Heart right ventricle (tissue), 16 donors: ENCODE results near the gene FNDC11. TPM values are rescaled to one million over a fixed set of nuclear protein-coding genes. Genes with fewer than 3 reads are reported as not detected.

ENCODE experiments used
- ATAC-seq, 8 donors: fragments of 200-7000 bp; cut with Tn5 transposase; one replicate each; pipeline ENCODE4 v1.9.1; 2020; ENCODE audit warnings: mild to moderate bottlenecking in 8 of 8, moderate library complexity in 8 of 8, moderate number of reproducible peaks in 1 of 8
- DNase-seq, 2 donors: peaks; one replicate each; pipeline ENCODE4 v3.0.0-alpha.2; 2020
- H3K27ac ChIP-seq, 10 donors: fragments of 200-600 bp; sonication (generic) in 2 of 10; one replicate each; pipeline versions ENCODE4 v1.5.0 to v1.8.0; 2020 to 2022; ENCODE audit warnings: mild to moderate bottlenecking in 3 of 10
- H3K27me3 ChIP-seq, 7 donors: fragments of 200-600 bp; one replicate each; pipeline ENCODE4 v1.8.0; 2021 to 2022; ENCODE audit warnings: mild to moderate bottlenecking in 2 of 7
- H3K36me3 ChIP-seq, 9 donors: fragments of 200-600 bp; sonication (generic) in 1 of 9; one replicate each; pipeline versions ENCODE4 v1.5.0 to v1.8.0; 2020 to 2022; ENCODE audit warnings: mild to moderate bottlenecking in 2 of 9
- H3K4me1 ChIP-seq, 9 donors: fragments of 200-600 bp; sonication (generic) in 1 of 9; one replicate each; pipeline versions ENCODE4 v1.5.0 to v1.8.0; 2020 to 2022; ENCODE audit warnings: mild to moderate bottlenecking in 4 of 9
- H3K4me3 ChIP-seq, 10 donors: fragments of 200-600 bp; sonication (generic) in 2 of 10; one replicate each; pipeline versions ENCODE4 v1.5.0 to v1.8.0; 2020 to 2022; ENCODE audit warnings: mild to moderate bottlenecking in 7 of 10, moderate library complexity in 2 of 10
- H3K9me3 ChIP-seq, 11 donors: fragments of 200-600 bp in 10 of 11; sonication (generic) in 2 of 11; one replicate each; pipeline versions ENCODE4 v1.5.0 to v1.8.0; 2013 to 2022; ENCODE audit warnings: mild to moderate bottlenecking in 2 of 11, control low read depth in 1 of 11, moderate library complexity in 1 of 11
- CTCF ChIP-seq, 9 donors: fragments of 200-600 bp; sonication (generic) in 2 of 9; IDR thresholded peaks; one replicate each; pipeline versions ENCODE4 v1.5.0 to v1.8.0; 2021 to 2022; ENCODE audit warnings: antibody characterized with exemption in 9 of 9, mild to moderate bottlenecking in 5 of 9, moderate library complexity in 1 of 9
- WGBS, 2 donors: extraction: QIAGEN DNeasy Blood & Tissue Kit; methylation state at CpG; one replicate each; pipeline ENCODE4 v1.1.7; 2013; ENCODE audit warnings: inconsistent platforms in 1 of 2; 5-methylcytosine and 5-hydroxymethylcytosine counted together
- intact Hi-C, 10 donors: fragments of 100-400 bp; cut with DNase I; formaldehyde crosslinking; loops; one replicate each; pipeline versions ENCODE4 v1.11.1 to v1.14.2; 2022
- polyA plus RNA-seq, 2 donors: library from polyadenylated mRNA; stranded (reverse); fragments of 200-250 nt; gene quantifications; one replicate each; pipeline ENCODE4 v1.2.3, GENCODE V29; 2013
- total RNA-seq, 10 donors: library from RNA; stranded (reverse); fragmentation: NEBNext Ultra II Directional in 3 of 10; extraction: Animal tissue kit (Norgen Biotek cat#: 25700) in 3 of 10; gene quantifications; one replicate each; pipeline versions ENCODE4 v1.2.1 to v1.2.4, GENCODE V29; 2021 to 2023
- donor health status: Arrhythmogenic right ventricular cardiomyopathy.
- donor health status: ischemic (EF 13 %, LVEDD 7.1; RV severe dilation, severe dysfunction).
- donor health status: healthy with polysubstance abuse.
- donor health status: DM: no; HTN: yes; CAD: no.
- donor health status: DM: no; HTN: no; CAD: no.
- donor health status: ischemic (EF 25% LVEDD 6.9; RV normal size, moderate dysfunction).
- donor health status: ischemic (EF 25% LVEDD 5.7; RV mildly dilated, moderate dysfunction).
- donor health status: healthy.
- donor health status: DM: yes; HTN: yes; CAD: no.
- donor health status: Ischemic cardiomyopathy.
- donor health status: ischemic (EF 35%, LVEDD 5.7; RV mildly dilated, moderate dysfunction).
- donor health status: nonischemic (EF 11% LVEDD 7.7; RV severe dilation, severe dysfunction).
- donor health status: DM: yes; HTN: yes; CAD: no.
- donor health status: PGD.
- donor health status: ischemic (EF 29% LVEDD 5.4; RV normal size, mild dysfunction).
- donor health status: nonischemic (EF 23%, LVEDD 6.1; RV moderate dilation, normal function).

The FNDC11 gene
- total and polyA plus RNA-seq, 12 donors, result 0.09 to 0.29 (median 0.18) TPM; not detected in 6

GRCh38 chr20:63572788-63573646, 19.1 kb downstream of the FNDC11 start:
- peak in 1 of 9 donors; percentile 4 for TF ChIP-seq CTCF (IDR thresholded peaks at IDR 0.05)
- 88% methylated on average over 34 of the region's 34 CpGs for WGBS, 2 donors
- Histone ChIP-seq H3K4me1 (peaks cover 5 to 46% (median 24%) of the 10 kb centered on the region in 9 donors), H3K4me3 (peak overlapping the region; percentile 67 to 98 (median 86)), H3K27ac (peak overlapping the region; percentile 42 to 95 (median 92)), H3K27me3 (peaks cover 0 to 31% (median 0%) of the 10 kb centered on the region in 7 donors), H3K9me3 (no peaks in the 10 kb centered on the region), H3K36me3 (peaks cover 0 to 33% (median 4%) of the 10 kb centered on the region in 9 donors)
- ATAC-seq, result peak in 3 of 8 donors; percentile 4 to 11 (median 6)
- intact Hi-C loops, result loop anchor here in 2 of 10 donors (10.0 kb wide), 1 partner anchor 52 kb away; the partner anchor contains the start of gene GMEB2 (in 2 of the 2)
- DNase-seq, result no peak

DNA sequence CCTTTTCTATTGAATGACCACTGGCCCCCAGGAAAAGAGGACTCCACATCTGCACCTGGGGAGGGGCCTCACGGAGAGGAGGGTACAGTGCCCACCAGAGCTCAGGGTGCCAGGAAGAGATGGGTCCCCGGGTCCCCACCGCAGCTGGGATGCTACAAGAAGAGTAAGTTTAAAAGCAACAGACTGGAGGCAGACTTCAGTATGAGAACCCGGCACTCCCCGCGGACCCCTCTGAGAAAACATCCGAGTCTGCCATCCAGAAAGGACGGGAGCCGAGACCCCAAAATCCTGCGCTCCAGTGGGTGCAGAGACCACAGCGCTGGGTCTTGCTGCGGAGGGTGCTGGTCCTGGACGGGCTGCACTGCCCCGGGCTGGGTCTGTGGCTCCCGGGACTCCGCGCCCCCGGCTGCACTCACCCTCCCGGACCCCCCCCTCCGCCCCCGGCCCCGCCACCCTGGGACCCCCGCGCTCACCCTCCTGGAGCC, 19.7 kb downstream of the FNDC11 start:
- Histone ChIP-seq H3K4me3 (peak overlapping the region; percentile 67 to 98 (median 86)), H3K27me3 (peaks cover 0 to 31% (median 0%) of the 10 kb centered on the region in 7 donors), H3K9me3 (no peaks in the 10 kb centered on the region), H3K27ac (peak overlapping the region; percentile 42 to 95 (median 92)), H3K4me1 (peaks cover 5 to 39% (median 24%) of the 10 kb centered on the region in 9 donors), H3K36me3 (peaks cover 0 to 28% (median 4%) of the 10 kb centered on the region in 9 donors)
- WGBS, 2 donors, result 3 to 4% methylated on average over 23 to 24 of the region's 24 CpGs
- DNase-seq (no peak), ATAC-seq (peak; percentile 0 to 35 (median 13))
- intact Hi-C loops, result loop anchor here in 2 of 10 donors (10.0 kb wide), 1 partner anchor 51 kb away; the partner anchor contains the start of gene GMEB2 (in 2 of the 2)
- TF ChIP-seq CTCF (IDR thresholded peaks at IDR 0.05), result no peak

- no peaks in the 10 kb centered on the region for H3K9me3 ChIP-seq
- TF ChIP-seq CTCF (IDR thresholded peaks at IDR 0.05), result no peak
- intact Hi-C loops, result loop anchor here in 2 of 10 donors (10.0 kb wide), 1 partner anchor 51 kb away; the partner anchor contains the start of gene GMEB2 (in 2 of the 2)
- H3K4me3 ChIP-seq, result peak within 1 kb of the TSS; percentile 67 to 98 (median 86)
- 6 to 7% methylated on average over 31 to 40 of the region's 40 CpGs for WGBS, 2 donors
- DNase-seq (peak; percentile 79 to 82), ATAC-seq (peak; percentile 78 to 91 (median 84))
- peak within 1 kb of the TSS; percentile 43 to 95 (median 92) for H3K27ac ChIP-seq
- H3K27me3 ChIP-seq, result peaks cover 0 to 34% (median 0%) of the 10 kb centered on the region in 7 donors
- H3K4me1 ChIP-seq, result peaks cover 5 to 37% (median 24%) of the 10 kb centered on the region in 9 donors
- H3K36me3 ChIP-seq, result peaks cover 0 to 23% (median 4%) of the 10 kb centered on the region in 9 donors
Measured at GRCh38 chr20:63574156-63574828, 20.3 kb downstream of the FNDC11 start, which contains the start of gene HELZ2. HELZ2 (minus strand) TSS chr20:63574239; CDS start chr20:63572385, 1,854 bp downstream.
